HEK293T (cell line): ENCODE data around the gene FRMPD1.

Experiments
- ARNT ChIP-seq: fragments of 450-650 bp; IDR thresholded peaks from 2 replicates; pipeline ENCODE4 v1.6.1; 2017; ENCODE audit warnings: mild to moderate bottlenecking
- BHLHE40 ChIP-seq: fragments of 450-650 bp; IDR thresholded peaks from 2 replicates; pipeline ENCODE4 v1.6.1; 2016; ENCODE audit warnings: mild to moderate bottlenecking, moderate library complexity, borderline replicate concordance
- ELF4 ChIP-seq: fragments of 450-650 bp; IDR thresholded peaks from 2 replicates; pipeline ENCODE4 v1.6.1; 2017; ENCODE audit warnings: antibody characterized with exemption
- FOXA1 ChIP-seq: fragments of 450-650 bp; IDR thresholded peaks from 2 replicates; pipeline ENCODE4 v1.6.1; 2016; ENCODE audit warnings: mild to moderate bottlenecking
- FOXK2 ChIP-seq: fragments of 450-650 bp; IDR thresholded peaks from 2 replicates; pipeline ENCODE4 v1.6.1; 2016; ENCODE audit warnings: mild to moderate bottlenecking
- FOXM1 ChIP-seq: fragments of 450-650 bp; IDR thresholded peaks from 2 replicates; pipeline ENCODE4 v1.6.1; 2017; ENCODE audit warnings: mild to moderate bottlenecking, borderline replicate concordance
- HDGF ChIP-seq: fragments of 450-650 bp; IDR thresholded peaks from 2 replicates; pipeline ENCODE4 v1.6.1; 2017; ENCODE audit warnings: antibody characterized with exemption, borderline replicate concordance
- LEF1 ChIP-seq: fragments of 450-650 bp; IDR thresholded peaks from 2 replicates; pipeline ENCODE4 v1.6.1; 2017; ENCODE audit warnings: mild to moderate bottlenecking, borderline replicate concordance
- SP1 ChIP-seq: fragments of 450-650 bp; IDR thresholded peaks from 2 replicates; pipeline ENCODE4 v1.6.1; 2017
- SUZ12 ChIP-seq: fragments of 450-650 bp; IDR thresholded peaks from 2 replicates; pipeline ENCODE4 v1.6.1; 2016; ENCODE audit warnings: mild to moderate bottlenecking
- TARDBP ChIP-seq: fragments of 450-650 bp; IDR thresholded peaks from 2 replicates; pipeline ENCODE4 v1.6.1; 2016
- ZNF384 ChIP-seq: fragments of 450-650 bp; IDR thresholded peaks from 2 replicates; pipeline ENCODE4 v1.6.1; 2016
- TF ChIP-seq, protein P1 (sequence below): fragments of 450-650 bp; IDR thresholded peaks from 2 replicates; pipeline ENCODE4 v1.6.1; 2016

DNA sequence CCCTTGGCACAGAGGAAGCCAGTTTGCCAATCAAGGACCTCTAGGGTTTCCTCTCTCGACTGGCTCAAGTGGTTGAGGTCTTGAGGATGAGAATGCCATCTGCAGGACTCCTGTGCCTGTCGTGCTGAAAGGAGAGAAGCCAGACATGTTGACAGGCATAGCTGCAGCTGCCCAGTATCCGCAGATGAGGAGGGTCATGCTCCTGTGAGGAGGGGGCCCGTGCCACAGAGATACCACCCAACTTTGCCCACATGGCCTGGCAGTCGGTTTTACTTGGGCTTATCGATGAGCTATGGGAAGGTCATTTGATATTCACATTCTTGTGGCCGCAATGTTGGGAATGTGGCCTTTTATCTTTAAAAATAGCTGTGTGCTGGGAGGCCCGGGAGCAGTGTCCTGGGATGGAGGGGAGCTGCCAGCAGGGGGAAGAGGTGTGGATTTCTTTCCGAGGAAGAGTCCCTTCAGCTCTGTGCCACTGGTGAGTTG lies 17.4 kb downstream of the FRMPD1 start:
- TF ChIP-seq ZNF384 = no peak
- no peak for TF ChIP-seq SP1
- TF ChIP-seq BHLHE40 = no peak
- TF ChIP-seq HDGF = no peak
- no peak for TF ChIP-seq SUZ12
- no peak for TF ChIP-seq FOXA1
- TF ChIP-seq FOXM1 = no peak
- no peak for TF ChIP-seq FOXK2
- TF ChIP-seq ELF4 = no peak
- TF ChIP-seq ARNT = no peak
- no peak for TF ChIP-seq LEF1
- TF ChIP-seq TARDBP = no peak
- TF ChIP-seq, protein P1, sequence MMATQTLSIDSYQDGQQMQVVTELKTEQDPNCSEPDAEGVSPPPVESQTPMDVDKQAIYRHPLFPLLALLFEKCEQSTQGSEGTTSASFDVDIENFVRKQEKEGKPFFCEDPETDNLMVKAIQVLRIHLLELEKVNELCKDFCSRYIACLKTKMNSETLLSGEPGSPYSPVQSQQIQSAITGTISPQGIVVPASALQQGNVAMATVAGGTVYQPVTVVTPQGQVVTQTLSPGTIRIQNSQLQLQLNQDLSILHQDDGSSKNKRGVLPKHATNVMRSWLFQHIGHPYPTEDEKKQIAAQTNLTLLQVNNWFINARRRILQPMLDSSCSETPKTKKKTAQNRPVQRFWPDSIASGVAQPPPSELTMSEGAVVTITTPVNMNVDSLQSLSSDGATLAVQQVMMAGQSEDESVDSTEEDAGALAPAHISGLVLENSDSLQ = no peak
